ENCODE data around the gene PCMT1. TPM values are rescaled to one million over a fixed set of nuclear protein-coding genes. Genes with fewer than 3 reads are reported as not detected.
"Not testable (repeated sequence)": the region's sequence is repeated elsewhere in the genome, so short reads cannot be mapped to it uniquely, and the experiment has no call there.

Gene PCMT1
- total and polyA plus RNA-seq, 2 of the 4 experiments (the other 2 are of a cell fraction): 101 to 109 TPM

GRCh38 chr6:149752600-149753373, 3.2 kb downstream of the PCMT1 start (continued):
- TF ChIP-seq RAD21 (IDR thresholded peaks at IDR 0.05; ENCODE audit: low read length): no peak

DNA sequence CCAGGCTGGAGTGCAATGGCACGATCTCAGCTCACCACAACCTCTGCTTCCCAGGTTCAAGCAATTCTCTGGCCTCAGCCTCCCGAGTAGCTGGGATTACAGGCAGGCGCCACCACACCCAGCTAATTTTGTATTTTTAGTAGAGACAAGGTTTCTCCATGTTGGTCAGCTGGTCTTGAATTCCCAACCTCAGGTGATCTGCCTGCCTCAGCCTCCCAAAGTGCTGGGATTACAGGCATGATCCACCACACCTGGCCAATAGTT, 3.8 kb downstream of the PCMT1 start:
- H2BK120ac ChIP-seq (ENCODE audit: low read depth, low read length); intact Hi-C loops (cut with micrococcal nuclease); H2BK15ac ChIP-seq (ENCODE audit: low read depth, low read length); H2AFZ ChIP-seq (replicated peaks; ENCODE audit: low read length, poor library complexity); H3K4me2 ChIP-seq (ENCODE audit: low read depth, low read length); H3K4me1 ChIP-seq (ENCODE audit: control insufficient read depth, insufficient read depth, low read length); in situ Hi-C loops (cut with MboI; ENCODE audit: low sequenced_read_pairs); H3K27me3 ChIP-seq (ENCODE audit: control insufficient read depth, insufficient read depth, low read length); H4K91ac ChIP-seq (ENCODE audit: insufficient read depth, low read depth, low read length); ATAC-seq (ENCODE audit: low read depth); H2BK5ac ChIP-seq (ENCODE audit: low read depth, low read length, poor library complexity, severe bottlenecking); POLR2A ChIA-PET (ENCODE audit: unreplicated experiment); dilution Hi-C loops (cut with HindIII; ENCODE audit: low sequenced_read_pairs, unreplicated experiment); H3K36me3 ChIP-seq (ENCODE audit: control insufficient read depth, insufficient read depth, low read length); H3K18ac ChIP-seq (ENCODE audit: low read depth, low read length); H3K27ac ChIP-seq (ENCODE audit: insufficient read depth, low read length); H3K4ac ChIP-seq (ENCODE audit: low read depth, low read length); H3K23ac ChIP-seq (ENCODE audit: low read depth, low read length); H2AK5ac ChIP-seq (ENCODE audit: low read depth, low read length); H4K8ac ChIP-seq (ENCODE audit: low read depth in 2 of 2, low read length in 2 of 2); H3K9ac ChIP-seq (ENCODE audit: low read depth, low read length); BruUV-seq (replicated peaks); H2AK9ac ChIP-seq (replicated peaks; ENCODE audit: low read depth, low read length, poor library complexity); H3K56ac ChIP-seq (ENCODE audit: extremely low read depth, insufficient read depth, low read length); H3K9me1 ChIP-seq (ENCODE audit: insufficient read depth, low read length); H3K4me3 ChIP-seq (ENCODE audit: insufficient read depth, low read depth, low read length); DNase-seq; H3K14ac ChIP-seq (replicated peaks; ENCODE audit: low read depth, low read length); H2BK20ac ChIP-seq (ENCODE audit: low read depth, low read length); H3K9me3 ChIP-seq (ENCODE audit: control insufficient read depth, insufficient read depth, low read length); H4K5ac ChIP-seq (ENCODE audit: low read depth, low read length): not testable (repeated sequence)
- peaks cover 24 to 53% of the 10 kb centered on the region in 2 experiments for H3K79me1 ChIP-seq (ENCODE audit: low read depth in 1 of 2, low read length in 2 of 2)
- no CpG with 5 or more reads among the region's 3 CpGs for WGBS, 2 experiments (ENCODE audit: extremely low coverage in 2 of 2, insufficient read length in 1 of 2)
- CTCF ChIA-PET: interaction anchor here (0.6 kb wide), 3 partner anchors 30 to 912 kb away, joined by 3 to 6 read pairs (median 3); no protein-coding TSS in a partner anchor
- peaks cover 34% of the 10 kb centered on the region for H4K20me1 ChIP-seq (ENCODE audit: insufficient read depth, low read length)
